ENCODE results near the gene CCDC134. TPM values are rescaled to one million over a fixed set of nuclear protein-coding genes. Genes with fewer than 3 reads are reported as not detected.
A peak's percentile ranks its signal among the peaks of the same experiment; 100 is the strongest.

CCDC134 gene
- total and polyA plus RNA-seq, 9 of the 15 experiments (the other 6 are each of a cell fraction or from before 2014, with no cell fraction given): 0.56 to 11.9 (median 5.3) TPM

GRCh38 chr22:41845380-41846267 is 45.1 kb downstream of the CCDC134 start (continued):
- TF ChIP-seq RAD21 (CRISPR knock-in tag; conservative IDR thresholded peaks at IDR 0.05 in 1 of 2, IDR thresholded peaks at IDR 0.05 in 1 of 2) (0 out of 4 replicates have a peak, but pooled peaks of 1 of the 2 experiments have one; percentile 2), SMARCC2 (IDR thresholded peaks at IDR 0.05; ENCODE audit: low read depth) (peak; percentile 89), THRB (CRISPR knock-in tag; conservative IDR thresholded peaks at IDR 0.05) (no peak), ZBTB8A (IDR thresholded peaks at IDR 0.05; ENCODE audit: partially characterized antibody) (no peak), RAD51 (IDR thresholded peaks at IDR 0.05; ENCODE audit: borderline replicate concordance, low read depth) (peak; percentile 65; the same call in 1 of the 2 replicates), TAF15 (IDR thresholded peaks at IDR 0.05; ENCODE audit: low read depth, low read length) (no peak), FOXO4 (CRISPR knock-in tag; IDR thresholded peaks at IDR 0.05) (no peak), ZNF436 (CRISPR knock-in tag; IDR thresholded peaks at IDR 0.05) (no peak), NFIC (IDR thresholded peaks at IDR 0.05) (peak; percentile 90), ZNF696 (CRISPR knock-in tag; conservative IDR thresholded peaks at IDR 0.05) (no peak), ZBTB9 (CRISPR knock-in tag; IDR thresholded peaks at IDR 0.05) (0 out of 2 replicates have a peak, but pooled peaks have one; percentile 39), JUND (IDR thresholded peaks at IDR 0.05; ENCODE audit: borderline replicate concordance, low read depth, low read length) (peak; percentile 74), JUND (tag; IDR thresholded peaks at IDR 0.05; ENCODE audit: borderline replicate concordance, low read depth, low read length) (peak; percentile 16; the same call in 1 of the 3 replicates), RBM15 (IDR thresholded peaks at IDR 0.05; ENCODE audit: insufficient read depth, low read length) (no peak), THAP7 (CRISPR knock-in tag; IDR thresholded peaks at IDR 0.05) (no peak), POLR2B (IDR thresholded peaks at IDR 0.05; ENCODE audit: low read depth, partially characterized antibody) (no peak), ZNF24 (IDR thresholded peaks at IDR 0.05) (no peak)
- TF ChIP-seq, protein P1, sequence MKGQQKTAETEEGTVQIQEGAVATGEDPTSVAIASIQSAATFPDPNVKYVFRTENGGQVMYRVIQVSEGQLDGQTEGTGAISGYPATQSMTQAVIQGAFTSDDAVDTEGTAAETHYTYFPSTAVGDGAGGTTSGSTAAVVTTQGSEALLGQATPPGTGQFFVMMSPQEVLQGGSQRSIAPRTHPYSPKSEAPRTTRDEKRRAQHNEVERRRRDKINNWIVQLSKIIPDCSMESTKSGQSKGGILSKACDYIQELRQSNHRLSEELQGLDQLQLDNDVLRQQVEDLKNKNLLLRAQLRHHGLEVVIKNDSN (CRISPR knock-in tag; IDR thresholded peaks at IDR 0.05): no peak; the same call in 1 of the 2 replicates

Data from K562 (cell line).